ENCODE measurements around the gene SNRPB2.

The SNRPB2 gene

DNA sequence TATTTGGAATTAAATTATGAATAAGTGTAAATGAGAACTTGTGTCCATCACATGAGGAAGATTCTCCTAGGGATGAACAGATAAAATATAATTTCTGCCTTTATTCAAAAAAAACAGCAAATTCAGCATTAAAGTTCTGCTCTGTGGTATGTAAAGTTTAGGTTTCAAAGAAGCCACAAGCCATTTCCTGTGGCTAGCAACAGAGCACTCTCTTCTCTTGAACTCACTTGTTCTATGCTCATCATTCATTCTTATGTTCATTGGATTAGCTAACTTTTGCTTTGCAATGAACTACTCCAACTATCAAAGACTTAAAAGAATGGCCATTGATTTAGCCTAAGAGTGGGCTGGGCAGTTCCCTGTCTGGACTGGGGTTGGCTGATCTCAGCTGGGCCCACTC, 20.8 kb upstream of the SNRPB2 start:
- peak overlapping the region; percentile 95 for H3K27ac ChIP-seq
- TF ChIP-seq CTCF (conservative IDR thresholded peaks at IDR 0.05), result no peak

DNA sequence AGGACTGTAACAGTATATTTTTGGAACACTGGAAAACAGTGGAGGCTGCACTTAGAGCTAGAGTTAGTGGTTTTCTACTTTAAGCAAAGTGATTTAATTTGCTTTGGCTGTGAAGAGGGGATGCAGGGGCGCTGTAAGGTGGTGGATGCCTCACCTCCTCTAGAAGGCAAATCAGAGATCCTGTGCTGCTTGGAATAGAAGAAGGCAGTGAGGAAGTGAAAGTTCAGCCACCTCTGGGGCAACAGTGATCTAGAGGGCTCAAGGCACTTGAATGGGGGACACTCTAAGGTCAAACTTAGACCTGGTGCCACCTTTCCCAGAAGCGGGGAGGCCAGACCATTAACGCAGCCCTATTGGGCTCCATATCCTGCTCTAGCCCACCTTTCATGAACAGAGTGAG, 19.0 kb upstream of the SNRPB2 start:
- TF ChIP-seq CTCF (conservative IDR thresholded peaks at IDR 0.05), result no peak
- H3K27ac ChIP-seq, result no peak overlapping the region

- no peak overlapping the region for H3K27ac ChIP-seq
- no peak for TF ChIP-seq CTCF (conservative IDR thresholded peaks at IDR 0.05)
These were observed 18.1 kb upstream of the SNRPB2 start for GRCh38 chr20:16711661-16712258.

GRCh38 chr20:16712511-16712947, 17.3 kb upstream of the SNRPB2 start:
- TF ChIP-seq CTCF (conservative IDR thresholded peaks at IDR 0.05), result no peak
- H3K27ac ChIP-seq, result no peak overlapping the region

DNA sequence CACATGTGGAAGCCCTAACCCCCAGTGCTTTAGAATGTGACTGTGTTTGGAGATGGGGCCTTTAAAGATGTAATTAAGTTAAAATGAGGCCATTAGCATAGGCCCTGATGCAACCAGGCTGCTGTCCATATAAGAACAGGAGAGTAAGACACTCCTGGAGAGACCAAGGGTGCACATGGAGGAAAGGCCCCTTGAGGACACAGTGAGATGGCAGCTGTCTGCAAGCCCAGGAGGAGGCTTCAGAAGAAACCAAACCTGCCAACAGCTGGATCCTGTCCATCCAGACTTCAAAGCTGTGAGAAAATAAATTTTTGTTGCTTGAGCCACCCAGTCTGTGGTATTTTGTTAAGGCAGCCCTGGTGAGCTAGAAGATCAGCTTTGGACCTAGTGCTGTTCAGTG, 16.8 kb upstream of the SNRPB2 start:
- H3K27ac ChIP-seq, result no peak overlapping the region

DNA sequence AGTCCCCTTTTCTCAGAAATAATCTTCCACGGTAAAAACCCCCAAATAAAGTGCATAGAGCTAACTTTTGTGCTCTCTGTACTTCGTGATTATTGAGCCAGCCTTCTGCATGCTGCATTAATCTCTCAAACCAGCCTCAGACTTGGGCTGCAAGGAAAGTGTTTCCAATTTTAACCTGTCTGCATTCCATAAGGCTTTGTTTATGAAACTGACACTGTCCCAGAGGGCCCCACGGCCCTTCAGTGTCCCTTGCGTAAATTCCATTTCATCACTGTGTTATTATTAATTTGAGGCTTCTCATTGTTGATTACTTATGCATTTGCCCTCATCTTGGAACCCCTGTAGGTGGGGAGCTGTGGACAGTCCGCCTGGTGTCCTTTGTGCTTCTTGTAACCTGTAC, 15.6 kb upstream of the SNRPB2 start:
- H3K27ac ChIP-seq, result no peak overlapping the region; the same call in 1 of the 2 replicates
- TF ChIP-seq CTCF (conservative IDR thresholded peaks at IDR 0.05), result no peak

More for the DNA sequence above, 16.8 kb upstream of the SNRPB2 start:
- TF ChIP-seq CTCF (conservative IDR thresholded peaks at IDR 0.05), result no peak

DNA sequence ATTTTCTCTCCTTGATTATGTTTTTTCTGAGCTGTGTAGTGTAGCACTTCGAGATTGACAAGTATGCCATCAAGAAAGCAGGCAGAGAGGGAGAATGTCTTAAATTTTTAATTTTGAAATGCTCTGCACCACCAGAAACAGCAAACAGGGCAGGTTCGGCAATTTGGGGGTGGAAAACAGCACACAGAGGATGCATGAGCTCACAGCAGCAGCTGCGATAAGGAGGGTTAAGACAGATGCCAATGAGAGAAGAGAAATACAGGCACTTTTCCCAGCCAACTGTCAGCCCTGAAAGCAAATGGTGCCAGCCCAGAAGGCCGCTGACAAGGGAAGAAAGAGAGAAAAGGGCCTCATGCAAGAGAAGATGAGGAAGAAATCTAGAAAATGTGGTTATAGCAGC, 15.1 kb upstream of the SNRPB2 start:
- TF ChIP-seq CTCF (conservative IDR thresholded peaks at IDR 0.05), result no peak
- no peak overlapping the region; the same call in 1 of the 2 replicates for H3K27ac ChIP-seq

Data from VCaP (cell line).